ENCODE data around the gene CDC42BPB.
"Not testable (repeated sequence)": the region's sequence is repeated elsewhere in the genome, so short reads cannot be mapped to it uniquely, and the experiment has no call there.

CDC42BPB gene

GRCh38 chr14:102927878-102928411, 129.4 kb downstream of the CDC42BPB start:
- H3K4me3 Mint-ChIP-seq, result peak overlapping the region; percentile 53
- H3K9me3 Mint-ChIP-seq, result no peaks in the 10 kb centered on the region
- DNase-seq (ENCODE audit: low spot score in 2 of 2) (no peak), ATAC-seq (peak; percentile 27)
- H3K4me1 Mint-ChIP-seq, result peaks cover 11% of the 10 kb centered on the region
- no peak overlapping the region for H3K27ac Mint-ChIP-seq
- no peaks in the 10 kb centered on the region for H3K36me3 Mint-ChIP-seq

DNA sequence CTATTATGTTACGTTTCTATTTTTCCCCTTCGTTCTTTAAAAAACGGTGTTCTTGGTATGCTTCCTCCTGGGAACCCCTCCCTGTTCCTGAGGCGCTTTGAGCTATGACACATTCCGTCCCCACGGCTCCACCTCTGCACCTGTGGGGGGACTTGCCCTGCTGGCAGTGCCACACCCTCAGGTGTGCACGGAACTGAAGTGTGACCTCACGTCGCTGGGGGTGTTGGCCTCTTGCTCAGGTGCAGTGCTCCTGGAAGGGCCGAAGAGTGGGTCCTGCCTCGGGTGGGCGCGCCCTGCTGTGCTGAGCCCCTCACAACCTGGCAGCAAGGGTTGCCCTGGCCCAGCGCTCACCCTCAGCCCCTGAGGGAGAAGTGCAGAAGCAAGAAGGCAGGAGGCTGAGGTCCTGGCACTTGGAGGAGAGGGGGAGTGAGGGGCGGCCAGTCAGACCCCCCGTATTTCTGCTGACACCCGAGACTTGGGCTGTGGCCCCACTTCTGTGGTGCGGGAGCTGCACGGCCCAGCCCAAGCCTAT, 129.9 kb downstream of the CDC42BPB start:
- Mint-ChIP-seq H3K27ac (no peak overlapping the region), H3K36me3 (no peaks in the 10 kb centered on the region), H3K9me3 (no peaks in the 10 kb centered on the region), H3K4me3 (peak overlapping the region; percentile 53), H3K4me1 (peaks cover 11% of the 10 kb centered on the region)
- ATAC-seq (no peak), DNase-seq (ENCODE audit: low spot score in 2 of 2) (no peak)

DNA sequence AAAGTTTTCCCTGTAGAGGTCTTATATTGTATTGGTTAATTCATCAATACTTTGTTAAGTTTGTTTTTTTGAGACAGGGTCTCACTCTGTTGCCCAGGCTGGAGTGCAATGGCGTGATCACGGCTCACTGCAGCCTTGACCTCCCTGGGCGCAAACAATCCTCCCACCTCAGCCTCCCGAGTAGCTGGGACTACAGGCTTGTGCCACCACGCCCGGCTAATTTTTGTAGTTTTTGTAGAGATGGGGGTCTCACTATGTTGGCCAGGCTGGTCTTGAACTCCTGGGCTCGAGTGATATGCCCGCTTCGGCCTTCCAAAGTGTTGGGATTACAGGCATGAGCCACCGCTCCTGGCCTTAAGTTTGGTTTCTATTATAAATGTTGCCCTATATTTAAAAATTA, 130.5 kb downstream of the CDC42BPB start:
- not testable (repeated sequence) for H3K27ac Mint-ChIP-seq; H3K36me3 Mint-ChIP-seq; ATAC-seq; DNase-seq (ENCODE audit: low spot score in 2 of 2); H3K9me3 Mint-ChIP-seq; H3K4me3 Mint-ChIP-seq
- H3K4me1 Mint-ChIP-seq, result peaks cover 11% of the 10 kb centered on the region

GRCh38 chr14:102926104-102926503, 131.2 kb downstream of the CDC42BPB start:
- H3K9me3 Mint-ChIP-seq, result no peaks in the 10 kb centered on the region
- no peak overlapping the region for H3K27ac Mint-ChIP-seq
- DNase-seq (ENCODE audit: low spot score in 2 of 2) (no peak), ATAC-seq (no peak)
- peaks cover 11% of the 10 kb centered on the region for H3K4me1 Mint-ChIP-seq
- H3K36me3 Mint-ChIP-seq, result no peaks in the 10 kb centered on the region
- no peak overlapping the region for H3K4me3 Mint-ChIP-seq

DNA sequence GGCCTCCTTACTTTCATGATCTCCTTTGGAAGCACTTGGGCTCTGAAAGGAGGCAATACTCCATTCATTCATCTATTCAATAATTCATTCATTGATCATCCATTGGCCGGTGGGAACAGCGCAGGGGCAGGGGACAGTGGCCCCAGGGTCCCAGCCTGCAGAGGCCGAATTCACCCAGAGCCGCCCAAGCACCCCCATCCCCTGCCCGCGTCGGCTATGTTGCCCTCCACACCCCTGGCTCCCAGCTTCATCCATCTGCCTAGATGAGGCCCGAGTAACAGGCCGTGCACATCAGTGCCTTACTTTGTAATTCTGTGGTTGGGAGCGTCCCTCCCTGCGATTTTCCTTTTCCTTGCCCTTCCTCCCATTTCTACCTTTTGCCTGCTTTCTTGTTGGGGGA, 131.7 kb downstream of the CDC42BPB start:
- H3K27ac Mint-ChIP-seq, result no peak overlapping the region
- no peak overlapping the region for H3K4me3 Mint-ChIP-seq
- H3K36me3 Mint-ChIP-seq, result no peaks in the 10 kb centered on the region
- peaks cover 11% of the 10 kb centered on the region for H3K4me1 Mint-ChIP-seq
- DNase-seq (ENCODE audit: low spot score in 2 of 2), result no peak
- no peak for ATAC-seq
- no peaks in the 10 kb centered on the region for H3K9me3 Mint-ChIP-seq

DNA sequence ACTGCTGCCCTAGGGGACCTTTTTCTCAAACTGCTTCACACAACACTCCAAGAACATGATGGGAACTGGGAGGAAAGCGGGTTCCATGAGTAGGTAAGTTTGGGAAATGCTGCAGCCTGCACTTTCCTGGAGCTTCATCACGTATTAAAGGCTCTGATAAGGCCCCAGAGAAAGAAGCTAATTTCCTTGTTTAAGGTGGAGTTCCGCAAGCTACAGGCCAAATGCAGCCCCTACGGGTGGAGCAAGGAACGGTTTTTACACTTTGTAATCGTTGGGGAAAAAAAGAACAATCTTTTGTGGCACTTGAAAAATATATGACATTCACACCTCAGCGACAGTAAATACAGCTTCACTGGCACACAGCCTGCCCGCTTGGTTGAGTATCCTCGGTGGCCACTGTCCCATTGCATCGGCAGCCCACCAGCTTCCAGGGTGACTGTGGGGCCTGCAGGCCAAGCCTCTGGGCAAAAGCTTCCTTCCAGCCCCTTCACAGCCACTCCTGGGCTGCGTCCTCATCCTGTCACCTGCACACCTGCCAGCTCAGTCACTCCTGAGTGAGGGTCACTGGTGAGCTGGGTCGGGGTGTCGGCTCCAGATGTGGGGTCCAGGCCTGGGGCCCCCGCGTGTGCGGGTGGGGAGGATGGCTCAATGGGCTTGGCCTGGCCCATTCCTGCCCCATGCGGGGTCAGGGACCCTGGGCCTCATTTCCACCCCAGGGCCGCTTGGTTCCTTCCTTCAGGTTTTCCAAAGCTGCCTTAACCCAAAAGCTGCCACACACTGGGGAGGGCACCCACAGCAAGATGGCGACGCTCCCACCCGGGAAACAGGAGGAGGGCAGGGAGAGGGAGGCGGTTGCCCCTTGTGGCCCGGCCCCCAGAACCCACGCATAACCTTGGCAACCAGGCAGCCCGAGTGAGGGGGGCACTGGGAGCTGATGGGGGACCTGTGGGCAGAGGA, 132.4 kb downstream of the CDC42BPB start:
- H3K9me3 Mint-ChIP-seq, result no peaks in the 10 kb centered on the region
- no peak overlapping the region for H3K4me3 Mint-ChIP-seq
- no peaks in the 10 kb centered on the region for H3K36me3 Mint-ChIP-seq
- H3K27ac Mint-ChIP-seq, result no peak overlapping the region
- ATAC-seq (no peak), DNase-seq (ENCODE audit: low spot score in 2 of 2) (no peak)
- peaks cover 11% of the 10 kb centered on the region for H3K4me1 Mint-ChIP-seq

GRCh38 chr14:102923925-102924486, 133.3 kb downstream of the CDC42BPB start:
- Mint-ChIP-seq H3K4me1 (peaks cover 11% of the 10 kb centered on the region), H3K4me3 (no peak overlapping the region), H3K9me3 (no peaks in the 10 kb centered on the region), H3K36me3 (no peaks in the 10 kb centered on the region), H3K27ac (no peak overlapping the region)
- DNase-seq (ENCODE audit: low spot score in 2 of 2), result no peak
- ATAC-seq, result no peak

GRCh38 chr14:102923201-102923924, 134.0 kb downstream of the CDC42BPB start:
- peak; percentile 38 for ATAC-seq
- no peaks in the 10 kb centered on the region for H3K9me3 Mint-ChIP-seq
- no peaks in the 10 kb centered on the region for H3K36me3 Mint-ChIP-seq
- H3K27ac Mint-ChIP-seq, result no peak overlapping the region
- H3K4me3 Mint-ChIP-seq, result no peak overlapping the region
- peaks cover 11% of the 10 kb centered on the region for H3K4me1 Mint-ChIP-seq
- no peak for DNase-seq (ENCODE audit: low spot score in 2 of 2)

DNA sequence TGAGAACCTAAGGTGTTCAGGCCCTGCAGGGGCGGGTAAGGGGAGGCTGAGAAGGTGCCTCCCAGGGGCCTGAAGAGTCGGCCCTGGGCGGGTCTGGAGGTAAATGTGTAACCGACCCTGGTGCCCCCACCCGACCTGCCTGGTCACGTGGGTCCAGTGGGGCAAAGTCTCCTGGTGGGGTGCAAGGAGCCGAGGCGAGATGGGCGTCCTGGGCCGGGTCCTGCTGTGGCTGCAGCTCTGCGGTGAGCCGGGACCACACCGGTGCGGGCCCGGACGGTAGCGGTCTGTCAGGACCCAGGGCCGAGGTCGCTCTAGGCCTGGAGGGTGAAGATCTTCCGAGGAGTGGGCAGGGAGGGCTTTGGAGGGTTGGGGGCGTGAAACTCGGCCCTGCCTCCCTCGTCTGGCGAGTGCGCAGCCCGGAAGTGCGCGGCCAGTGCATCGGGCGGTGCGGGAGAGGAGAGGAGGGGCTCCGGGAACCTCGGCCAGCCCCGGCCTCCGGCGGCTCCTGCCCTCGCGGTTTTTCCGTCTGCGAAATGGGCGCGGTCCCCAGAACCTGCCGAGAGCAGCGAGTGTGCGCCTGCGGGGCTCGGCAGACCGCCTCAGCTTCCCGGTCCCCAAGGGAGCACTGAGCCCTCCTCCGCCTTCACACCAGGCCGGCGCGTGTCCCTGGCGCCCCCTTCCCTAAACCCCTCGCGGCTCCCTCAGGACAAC, 134.7 kb downstream of the CDC42BPB start, which contains the start of gene AMN:
Gene AMN, plus strand, starts transcription at position 174 of the 711 bp plus-strand sequence. Its CDS starts 26 bp downstream, at position 200.
- no peaks in the 10 kb centered on the region for H3K36me3 Mint-ChIP-seq
- H3K4me1 Mint-ChIP-seq, result peaks cover 11% of the 10 kb centered on the region
- DNase-seq (ENCODE audit: low spot score in 2 of 2), result no peak
- H3K27ac Mint-ChIP-seq, result no peak within 1 kb of the TSS
- H3K9me3 Mint-ChIP-seq, result no peaks in the 10 kb centered on the region
- peak; percentile 20 for ATAC-seq
- H3K4me3 Mint-ChIP-seq, result no peak within 1 kb of the TSS

DNA sequence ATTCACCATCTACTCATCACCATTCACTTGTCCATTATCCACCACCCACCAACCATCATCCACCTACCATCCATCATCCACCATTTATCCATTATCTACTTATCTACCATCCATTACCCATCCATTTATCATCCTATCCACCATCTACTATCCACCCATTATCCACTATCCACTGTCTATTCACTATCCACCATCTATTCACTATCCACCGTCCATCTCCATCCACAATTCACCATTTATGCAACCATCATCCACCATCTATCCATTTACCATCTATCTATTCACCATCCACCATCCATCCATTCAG, 136.4 kb downstream of the CDC42BPB start:
- ATAC-seq (no peak), DNase-seq (ENCODE audit: low spot score in 2 of 2) (no peak)
- H3K36me3 Mint-ChIP-seq, result peaks cover 12% of the 10 kb centered on the region
- no peak overlapping the region for H3K27ac Mint-ChIP-seq
- peaks cover 8% of the 10 kb centered on the region for H3K4me1 Mint-ChIP-seq
- H3K4me3 Mint-ChIP-seq, result no peak overlapping the region
- no peaks in the 10 kb centered on the region for H3K9me3 Mint-ChIP-seq

GRCh38 chr14:102920273-102920997, 136.9 kb downstream of the CDC42BPB start:
- no peak overlapping the region for H3K4me3 Mint-ChIP-seq
- H3K4me1 Mint-ChIP-seq, result peaks cover 5% of the 10 kb centered on the region
- no peak overlapping the region for H3K27ac Mint-ChIP-seq
- H3K9me3 Mint-ChIP-seq, result no peaks in the 10 kb centered on the region
- ATAC-seq (no peak), DNase-seq (ENCODE audit: low spot score in 2 of 2) (no peak)
- H3K36me3 Mint-ChIP-seq, result peaks cover 18% of the 10 kb centered on the region

GRCh38 chr14:102918438-102918837, 138.9 kb downstream of the CDC42BPB start:
- DNase-seq (ENCODE audit: low spot score in 2 of 2) (no peak), ATAC-seq (no peak)
- H3K9me3 Mint-ChIP-seq, result no peaks in the 10 kb centered on the region
- H3K4me1 Mint-ChIP-seq, result peaks cover 5% of the 10 kb centered on the region
- no peak overlapping the region for H3K27ac Mint-ChIP-seq
- peaks cover 30% of the 10 kb centered on the region for H3K36me3 Mint-ChIP-seq
- H3K4me3 Mint-ChIP-seq, result no peak overlapping the region

DNA sequence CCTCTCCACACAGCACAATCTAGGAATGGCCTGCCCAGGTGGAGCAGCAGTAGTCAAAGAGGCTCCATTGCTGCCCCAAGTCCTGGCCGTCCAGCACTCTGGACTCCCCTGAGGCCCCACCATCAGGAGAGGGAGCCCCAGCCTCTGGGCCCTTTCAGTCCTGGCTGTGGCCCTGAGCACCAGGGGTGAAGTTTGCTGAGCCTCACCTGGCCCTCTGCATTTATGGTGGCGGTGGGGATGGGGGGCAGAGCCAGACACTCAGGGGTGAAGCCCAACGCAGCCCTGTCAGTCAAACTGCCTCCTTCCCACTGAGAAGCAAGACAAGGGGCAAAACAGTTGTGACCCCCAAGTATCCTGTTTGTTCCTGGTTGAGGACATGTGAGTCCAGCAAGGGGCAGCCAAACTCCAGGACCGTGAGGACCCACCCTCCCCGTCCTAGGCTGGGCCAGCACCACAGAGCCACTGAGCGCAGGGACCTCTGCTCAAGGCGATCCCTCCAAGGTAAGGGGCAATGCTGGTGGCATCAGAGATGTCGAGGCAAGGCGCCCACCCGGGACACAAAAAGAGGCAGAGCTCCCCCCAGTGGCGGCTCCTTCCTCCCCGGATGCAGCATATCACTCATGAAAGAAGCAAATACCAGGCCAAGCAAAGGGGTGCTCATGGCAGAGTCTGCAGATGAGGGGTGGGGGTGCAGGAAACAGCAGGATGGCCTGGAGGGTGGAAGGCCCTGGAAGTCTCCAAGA, 139.7 kb downstream of the CDC42BPB start:
- peak; percentile 62 for ATAC-seq
- Mint-ChIP-seq H3K4me1 (no peaks in the 10 kb centered on the region), H3K36me3 (peaks cover 37% of the 10 kb centered on the region), H3K9me3 (no peaks in the 10 kb centered on the region), H3K27ac (no peak overlapping the region), H3K4me3 (no peak overlapping the region)
- peak; percentile 41 to 84 for DNase-seq (ENCODE audit: low spot score in 2 of 2)

DNA sequence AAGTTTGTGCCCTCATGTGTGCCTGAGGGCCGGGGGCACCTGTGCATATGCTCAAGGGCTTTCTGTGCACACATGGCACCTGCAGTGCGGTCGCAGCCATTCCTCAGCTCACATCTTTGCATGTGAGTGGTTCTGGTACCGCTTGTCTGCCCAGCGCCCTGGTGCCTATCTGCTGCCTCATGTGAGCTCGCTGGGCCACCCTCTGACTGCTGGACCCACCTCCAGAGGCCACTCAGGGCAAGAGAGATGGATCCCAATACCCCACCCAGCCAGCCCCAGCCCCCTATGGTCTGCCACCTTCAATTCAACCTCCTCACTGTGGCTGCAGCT, 140.3 kb downstream of the CDC42BPB start:
- H3K4me1 Mint-ChIP-seq, result no peaks in the 10 kb centered on the region
- peaks cover 41% of the 10 kb centered on the region for H3K36me3 Mint-ChIP-seq
- DNase-seq (ENCODE audit: low spot score in 2 of 2) (no peak), ATAC-seq (peak; percentile 1)
- H3K9me3 Mint-ChIP-seq, result no peaks in the 10 kb centered on the region
- H3K4me3 Mint-ChIP-seq, result no peak overlapping the region
- no peak overlapping the region for H3K27ac Mint-ChIP-seq

Data from stimulated activated effector memory CD8-positive, alpha-beta T cell treated with anti-CD3 and anti-CD28 coated beads, Interleukin-12 subunit alpha, Interleukin-12 subunit beta, amount 100 ng/mL, for 72 hours (primary cell).